IPS DF 4.7 (cell line): ENCODE results near the gene ADAM15.

Experiments used
- DNase-seq: peaks from one replicate; pipeline ENCODE4 v3.0.0-alpha.2; 2013; ENCODE audit warnings: low spot score; ENCODE audit errors: extremely low read depth

ADAM15 gene

GRCh38 chr1:155051342-155051776, 243 bp downstream of the ADAM15 start:
- DNase-seq, result no peak

DNA sequence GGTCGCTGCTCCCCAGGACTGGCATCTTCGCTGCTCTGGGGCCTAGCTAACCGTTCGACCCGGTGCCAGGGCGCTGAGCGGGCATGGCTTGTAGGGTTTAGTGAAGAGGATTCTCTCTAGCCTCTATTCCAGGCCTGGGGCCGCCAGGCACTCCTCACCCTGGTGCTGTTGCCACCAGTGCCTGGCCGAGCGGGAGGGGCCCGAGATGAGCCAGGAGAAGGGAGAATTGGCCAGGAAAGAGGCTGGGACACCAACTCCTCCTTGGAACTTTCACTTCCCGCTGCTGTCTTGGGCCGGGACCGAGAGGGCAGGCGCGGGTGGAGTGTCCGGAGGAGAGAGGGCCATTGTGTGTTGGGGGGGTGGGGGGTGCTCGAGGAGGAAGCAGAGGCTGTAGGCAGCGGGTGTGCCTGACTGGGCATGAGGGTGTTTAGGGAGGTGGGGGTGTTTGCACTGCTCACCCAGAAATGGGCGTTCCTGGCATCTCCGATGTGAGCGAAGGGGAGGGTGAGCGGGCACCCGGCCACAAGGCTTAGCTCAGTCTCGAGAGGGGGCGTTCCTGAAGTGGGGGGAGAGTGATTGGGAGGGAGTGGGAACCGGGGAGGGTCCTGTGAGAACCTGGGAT, 772 bp downstream of the ADAM15 start:
- no peak for DNase-seq

DNA sequence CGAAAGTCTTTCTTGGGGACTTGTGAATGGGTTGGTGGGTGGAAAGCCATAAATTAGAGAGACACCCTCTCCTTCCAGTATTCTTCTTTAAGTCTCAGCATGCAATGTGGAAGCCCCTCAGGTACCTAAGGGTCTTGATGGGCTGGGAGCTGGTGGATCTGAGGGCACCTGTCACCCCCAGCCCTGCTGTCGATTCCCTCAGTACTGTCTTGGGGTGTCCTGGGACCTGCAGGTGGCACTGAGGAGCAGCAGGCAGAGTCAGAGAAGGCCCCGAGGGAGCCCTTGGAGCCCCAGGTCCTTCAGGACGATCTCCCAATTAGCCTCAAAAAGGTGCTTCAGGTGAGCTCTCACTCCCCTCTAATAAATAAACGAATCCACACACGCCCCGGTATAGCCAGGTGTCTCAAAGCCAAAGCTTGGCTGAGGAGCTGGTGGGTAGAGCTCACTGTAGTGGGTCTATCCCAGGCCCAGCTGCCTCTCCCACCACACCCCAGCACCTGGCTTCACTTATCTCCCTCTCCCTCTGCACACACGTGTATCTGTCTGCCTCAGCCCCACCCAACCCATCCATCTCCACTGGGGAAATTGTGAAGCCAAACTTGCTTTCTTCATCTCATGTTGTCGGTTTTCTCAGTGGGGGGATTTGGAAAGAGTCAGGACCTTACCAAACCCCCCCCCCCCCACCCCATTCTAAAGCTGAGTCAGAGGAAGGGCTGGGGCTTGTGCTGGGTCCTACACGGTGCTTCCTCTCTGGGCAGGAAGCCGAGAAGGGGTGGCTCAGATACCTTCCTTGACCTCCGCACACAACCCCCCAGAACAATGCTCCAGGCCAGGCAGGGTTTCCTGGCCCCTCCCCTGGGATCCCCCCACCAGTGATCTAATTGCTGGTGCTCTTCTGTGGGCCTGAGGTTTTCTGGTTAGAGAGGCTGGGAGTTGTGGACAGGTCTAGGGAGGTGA, 1.6 kb downstream of the ADAM15 start:
- no peak for DNase-seq

DNA sequence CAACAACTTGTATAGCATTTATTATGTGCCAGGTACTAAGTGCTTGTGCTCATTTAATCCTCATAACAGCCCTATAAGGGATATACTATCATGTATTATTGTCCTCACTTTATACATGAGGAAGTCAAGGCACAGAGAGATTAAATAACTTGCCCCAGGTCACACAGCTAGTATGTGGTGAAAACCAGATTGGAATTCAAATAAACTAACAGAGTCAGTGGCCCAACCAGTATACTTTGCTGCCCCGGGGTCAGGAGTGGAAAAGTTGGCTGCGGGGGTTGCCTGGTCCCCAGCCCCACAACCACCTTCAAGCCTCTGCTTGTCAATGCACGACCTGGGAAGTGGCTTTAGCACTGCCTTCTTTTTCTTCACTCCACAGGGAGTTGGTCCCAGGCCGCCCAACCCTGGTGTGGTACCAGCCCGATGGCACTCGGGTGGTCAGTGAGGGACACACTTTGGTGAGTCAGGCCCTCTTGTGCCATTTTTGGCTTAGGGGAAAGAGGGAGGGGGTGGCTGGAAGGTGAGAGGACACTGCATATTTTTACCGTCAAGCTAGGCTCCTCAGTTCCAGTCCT, 2.5 kb downstream of the ADAM15 start:
- no peak for DNase-seq

GRCh38 chr1:155057104-155057503, 6.0 kb downstream of the ADAM15 start:
- DNase-seq, result no peak

DNA sequence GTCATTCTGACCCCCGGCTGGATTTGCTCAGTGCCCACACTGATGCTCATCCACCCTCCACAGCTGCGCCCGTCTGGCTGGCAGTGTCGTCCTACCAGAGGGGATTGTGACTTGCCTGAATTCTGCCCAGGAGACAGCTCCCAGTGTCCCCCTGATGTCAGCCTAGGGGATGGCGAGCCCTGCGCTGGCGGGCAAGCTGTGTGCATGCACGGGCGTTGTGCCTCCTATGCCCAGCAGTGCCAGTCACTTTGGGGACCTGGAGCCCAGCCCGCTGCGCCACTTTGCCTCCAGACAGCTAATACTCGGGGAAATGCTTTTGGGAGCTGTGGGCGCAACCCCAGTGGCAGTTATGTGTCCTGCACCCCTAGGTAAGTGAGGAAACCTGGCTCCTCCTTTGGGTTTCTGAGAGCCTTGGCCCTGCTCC, 6.7 kb downstream of the ADAM15 start:
- DNase-seq, result no peak

DNA sequence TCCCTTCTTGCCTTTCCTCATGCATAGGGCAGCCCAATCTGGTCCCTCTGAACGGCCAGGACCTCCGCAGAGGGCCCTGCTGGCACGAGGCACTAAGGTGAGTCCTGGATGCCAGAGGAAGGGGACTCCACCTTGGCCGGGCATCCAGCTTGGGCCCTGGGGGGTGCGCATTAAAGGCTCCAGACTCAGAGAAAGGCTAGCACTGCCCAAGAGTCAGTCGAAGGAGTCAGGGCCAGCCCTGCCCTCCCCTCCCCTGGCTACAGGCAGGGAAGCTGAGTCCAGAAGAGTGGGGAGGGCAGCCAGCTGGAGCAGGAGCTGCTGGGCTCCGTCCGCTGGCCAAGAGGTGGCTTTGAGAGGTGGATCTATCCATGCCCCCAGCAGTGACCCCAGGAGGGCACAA, 9.6 kb downstream of the ADAM15 start:
- DNase-seq, result no peak

DNA sequence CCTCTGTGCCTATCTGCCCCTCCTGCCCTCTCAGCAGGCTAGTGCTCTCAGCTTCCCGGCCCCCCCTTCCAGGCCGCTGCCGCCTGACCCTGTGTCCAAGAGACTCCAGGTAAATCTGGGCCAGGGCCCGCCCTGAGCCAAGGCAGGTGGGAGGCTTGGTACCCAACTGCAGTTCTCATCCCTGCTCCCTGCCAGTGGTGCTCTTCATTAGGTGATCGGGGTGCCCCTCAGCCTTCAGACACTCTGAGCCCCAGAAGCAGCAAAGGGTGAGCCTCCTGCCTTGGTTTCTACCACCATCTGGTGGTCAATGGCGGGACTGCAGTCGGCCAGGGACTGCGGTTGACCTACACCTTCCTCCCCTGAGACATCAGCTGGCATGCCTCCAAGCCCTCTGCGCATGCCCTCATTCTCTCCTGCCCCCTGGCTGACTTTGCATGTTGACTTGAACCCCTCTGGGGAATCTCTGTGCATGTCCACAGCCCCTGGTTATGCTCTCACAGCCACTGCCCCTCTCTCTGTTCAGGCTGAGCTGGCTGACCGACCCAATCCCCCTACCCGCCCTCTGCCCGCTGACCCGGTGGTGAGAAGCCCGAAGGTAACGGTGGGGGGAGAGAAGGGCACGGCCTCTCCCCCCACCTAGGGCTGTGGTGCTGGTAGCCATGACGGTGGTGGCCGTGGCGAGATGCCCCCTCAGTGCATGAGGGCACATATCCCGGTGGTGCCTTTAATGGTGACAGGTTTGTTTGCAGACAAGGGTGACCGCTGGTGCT, 10.4 kb downstream of the ADAM15 start:
- DNase-seq, result no peak

GRCh38 chr1:155062151-155062686, 11.1 kb downstream of the ADAM15 start:
- DNase-seq, result no peak

DNA sequence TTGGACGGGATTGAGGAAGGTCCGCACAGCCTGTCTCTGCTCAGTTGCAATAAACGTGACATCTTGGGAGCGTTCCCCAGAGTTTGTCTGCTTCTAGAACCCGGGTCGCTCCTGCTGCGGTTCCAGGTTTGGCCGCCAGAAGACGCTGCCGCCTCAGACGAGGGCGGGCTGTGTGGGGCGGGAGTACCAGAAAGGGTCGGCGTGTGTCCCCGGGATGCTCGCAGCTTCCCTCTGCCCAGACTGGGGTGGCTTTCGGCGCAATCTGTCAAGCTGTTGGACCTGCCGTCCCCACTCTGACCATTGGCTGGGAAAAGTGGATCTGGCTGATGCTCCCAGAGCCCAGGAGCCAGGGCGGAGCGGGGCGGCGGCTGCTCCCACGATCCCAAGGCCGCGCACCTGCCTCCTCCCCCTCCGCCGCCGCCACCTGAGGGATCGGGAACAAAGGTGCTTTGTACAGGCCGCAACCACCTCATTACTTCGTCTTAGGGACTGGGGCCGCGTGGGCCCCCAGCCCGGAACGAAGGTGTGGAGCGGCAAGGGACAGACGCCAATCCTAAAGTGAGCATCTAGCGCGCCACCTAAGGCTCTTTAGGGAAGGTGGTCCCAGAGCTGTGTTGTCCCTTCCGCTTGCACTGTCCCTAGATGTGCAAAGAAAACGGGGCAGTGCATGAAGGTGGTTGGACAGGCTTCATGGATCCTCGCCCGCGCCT, 11.7 kb downstream of the ADAM15 start:
- no peak for DNase-seq

DNA sequence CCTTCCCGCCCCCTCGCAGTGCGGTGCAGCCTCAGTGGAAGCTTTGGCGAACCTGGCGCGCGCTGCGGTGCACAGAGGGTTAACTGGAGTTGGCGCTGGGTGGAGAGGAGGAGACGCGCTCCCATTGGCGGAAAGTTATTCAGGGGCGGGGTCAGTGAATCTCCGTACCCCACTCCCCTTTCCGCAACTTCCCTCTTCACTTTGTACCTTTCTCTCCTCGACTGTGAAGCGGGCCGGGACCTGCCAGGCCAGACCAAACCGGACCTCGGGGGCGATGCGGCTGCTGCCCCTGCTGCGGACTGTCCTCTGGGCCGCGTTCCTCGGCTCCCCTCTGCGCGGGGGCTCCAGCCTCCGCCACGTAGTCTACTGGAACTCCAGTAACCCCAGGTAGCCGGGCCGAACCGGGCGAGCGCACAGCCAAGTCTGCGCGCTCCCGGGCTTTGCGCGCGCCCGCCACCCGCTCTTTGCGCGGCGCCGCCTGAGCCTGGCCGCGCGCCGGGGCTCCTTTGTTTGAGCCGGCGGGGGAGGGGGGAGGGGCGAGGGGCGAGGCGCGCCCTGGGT, 12.5 kb downstream of the ADAM15 start, which contains the start of gene EFNA4:
Gene EFNA4 (plus strand): TSS at position 191 of the 561 bp plus-strand sequence. CDS start 84 bp downstream, at position 275.
- DNase-seq, result no peak

DNA sequence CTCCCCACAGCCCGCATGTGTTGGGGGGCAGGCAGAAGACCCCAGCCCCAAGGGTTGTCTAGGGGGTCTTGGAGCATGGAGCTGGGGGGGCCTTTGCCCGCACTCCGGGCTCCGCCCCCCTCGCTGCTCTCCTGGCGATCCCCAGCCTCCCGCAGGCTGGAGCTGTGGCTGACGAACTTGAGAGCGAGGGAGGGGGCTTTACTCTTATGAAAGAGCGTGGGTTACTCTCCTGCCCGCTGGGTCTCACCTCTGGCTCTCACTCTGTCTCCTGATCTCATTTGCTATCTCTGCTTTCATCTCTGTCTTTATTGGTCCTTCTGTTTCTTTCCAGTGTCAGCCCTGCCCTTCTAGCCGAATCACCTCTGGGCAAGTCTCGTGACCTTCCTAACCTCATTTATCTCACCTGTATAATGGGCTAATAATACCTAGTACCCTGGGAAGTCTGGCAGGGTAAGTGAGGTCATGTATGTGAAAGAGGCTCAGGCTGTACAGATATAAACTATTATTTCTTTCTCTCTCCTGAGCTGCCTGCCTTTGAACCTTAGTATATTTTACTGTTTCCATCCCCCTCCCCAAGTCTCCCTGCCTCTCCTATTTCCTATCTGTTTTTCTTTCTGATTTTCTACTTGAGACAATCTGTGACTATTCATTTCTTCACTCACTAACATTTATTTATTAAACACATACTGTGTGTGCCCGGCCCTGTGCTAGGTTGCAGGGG, 13.2 kb downstream of the ADAM15 start:
- no peak for DNase-seq

GRCh38 chr1:155064832-155065429, 13.8 kb downstream of the ADAM15 start:
- no peak for DNase-seq

DNA sequence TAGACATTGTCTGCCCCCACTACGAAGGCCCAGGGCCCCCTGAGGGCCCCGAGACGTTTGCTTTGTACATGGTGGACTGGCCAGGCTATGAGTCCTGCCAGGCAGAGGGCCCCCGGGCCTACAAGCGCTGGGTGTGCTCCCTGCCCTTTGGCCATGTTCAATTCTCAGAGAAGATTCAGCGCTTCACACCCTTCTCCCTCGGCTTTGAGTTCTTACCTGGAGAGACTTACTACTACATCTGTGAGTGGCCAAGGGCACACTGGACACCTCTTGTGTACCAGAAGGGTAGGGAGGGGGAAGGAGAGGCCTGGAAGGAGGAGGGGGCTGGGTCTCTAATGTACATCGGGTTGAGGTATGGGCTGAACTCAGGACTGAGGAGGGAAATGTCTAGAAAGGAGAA, 15.7 kb downstream of the ADAM15 start:
- no peak for DNase-seq

- DNase-seq, result no peak
Measured at GRCh38 chr1:155068599-155068998, 17.5 kb downstream of the ADAM15 start.

DNA sequence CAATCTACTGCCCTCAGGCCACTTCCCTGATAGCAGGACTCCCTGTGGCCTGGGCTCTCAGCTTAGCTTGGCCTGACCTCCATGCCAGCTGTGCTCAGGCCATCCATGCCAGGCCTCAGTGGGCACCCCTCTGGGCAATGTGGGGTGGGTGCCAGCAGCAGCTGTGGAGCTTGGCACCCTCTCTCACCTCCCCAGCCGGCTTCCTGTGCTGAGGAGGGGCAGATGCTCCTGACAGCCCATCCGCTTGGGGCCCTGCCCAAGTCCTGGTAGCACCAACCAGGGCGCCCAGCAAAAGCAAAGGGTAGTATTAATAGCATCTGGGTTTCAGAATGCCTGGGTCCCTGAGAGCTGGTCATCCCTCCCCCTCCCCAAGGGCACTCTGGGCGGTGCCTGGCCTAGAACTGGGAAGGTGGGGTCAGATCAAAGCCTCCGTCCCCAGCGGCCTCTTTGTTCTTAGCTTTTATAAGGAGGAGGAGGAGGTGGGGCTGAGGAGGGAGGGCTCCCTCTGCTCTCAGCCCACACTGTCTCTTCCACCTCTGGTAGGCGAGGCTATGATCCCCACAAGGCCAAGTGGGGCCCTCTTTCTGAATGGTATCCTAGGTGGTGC, 18.5 kb downstream of the ADAM15 start:
- no peak for DNase-seq

DNA sequence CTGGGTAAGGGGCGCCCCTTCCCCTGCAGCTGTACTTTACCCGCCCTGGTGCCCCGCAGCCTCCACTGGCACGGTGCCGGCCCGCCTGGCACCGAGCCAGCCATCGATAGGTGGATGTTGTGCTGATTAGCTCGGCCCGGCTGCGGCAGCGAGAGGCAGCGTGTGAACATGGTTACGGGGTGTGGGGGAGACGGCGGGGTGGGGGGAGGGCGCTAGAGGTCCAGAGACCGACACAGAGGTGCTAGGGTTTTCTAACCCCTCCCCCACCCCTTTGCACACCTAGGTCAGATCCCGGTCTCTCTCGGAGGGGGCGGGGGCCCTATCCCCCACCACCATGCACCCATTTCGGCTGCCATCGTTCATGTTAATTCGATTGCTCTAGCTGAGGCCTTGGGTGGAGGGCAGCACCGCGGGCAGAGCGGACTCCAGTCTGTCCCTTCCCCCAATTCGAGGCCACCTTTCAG, 19.1 kb downstream of the ADAM15 start:
- DNase-seq, result no peak

DNA sequence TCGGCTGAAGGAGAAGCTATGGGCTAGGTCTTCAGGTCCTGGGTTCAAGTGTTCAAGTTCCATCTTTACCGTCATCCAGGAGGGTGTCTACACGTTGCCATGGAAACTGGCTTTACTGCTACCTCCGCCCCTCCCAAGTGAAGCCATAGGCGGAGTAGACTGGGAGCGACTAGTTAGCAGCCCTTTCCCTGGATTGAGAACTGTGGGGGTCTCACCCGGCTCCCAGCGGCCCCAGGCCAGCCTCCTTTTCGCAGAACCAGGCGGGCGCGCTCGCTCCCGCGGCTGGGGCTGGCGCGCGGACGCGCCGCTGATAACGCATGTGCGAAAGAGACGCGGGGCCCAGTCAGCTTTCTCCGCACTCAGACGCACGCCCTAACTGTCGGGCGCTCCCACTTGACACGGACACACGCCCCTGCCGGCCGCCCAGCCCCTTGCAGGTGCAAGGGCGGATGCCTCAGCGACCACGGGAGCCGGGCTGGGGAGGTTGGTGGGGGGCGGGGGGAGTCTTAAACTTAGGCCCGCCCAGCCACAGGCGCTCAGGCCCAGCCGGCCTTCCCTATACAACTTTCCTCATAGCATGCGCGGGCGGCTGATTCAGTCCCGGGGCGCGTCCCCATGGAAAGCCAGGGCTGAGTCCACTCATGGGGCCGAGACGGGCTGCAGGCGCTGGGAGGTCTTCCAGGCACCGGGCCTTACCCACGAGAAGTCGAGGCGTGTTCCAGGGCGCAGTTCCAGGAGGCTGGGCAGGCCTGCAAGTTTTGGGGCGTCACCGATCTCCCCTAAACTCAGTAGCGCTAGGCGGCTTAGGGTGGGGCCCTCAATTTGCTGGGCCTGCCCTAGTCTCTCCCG, 19.8 kb downstream of the ADAM15 start:
- DNase-seq, result no peak
